Measurements from ENCODE around the gene NFKBIE.

Gene NFKBIE

GRCh38 chr6:44211284-44211683, 54.1 kb downstream of the NFKBIE start:
- no peak for DNase-seq (ENCODE audit: extremely low read depth, insufficient read length)
- TF ChIP-seq CTCF (IDR thresholded peaks at IDR 0.05; ENCODE audit: insufficient read depth, low read length, poor library complexity, severe bottlenecking), result no peak
- H3K4me3 ChIP-seq (replicated peaks; ENCODE audit: low read depth, low read length), result no peak overlapping the region

More at GRCh38 chr6:44211284-44211683, 54.1 kb downstream of the NFKBIE start:
- Histone ChIP-seq H3K27me3 (replicated peaks; ENCODE audit: control insufficient read depth, insufficient read depth, low read length) (no peaks in the 10 kb centered on the region), H3K36me3 (ENCODE audit: control insufficient read depth, insufficient read depth, low read length) (no peaks in the 10 kb centered on the region)
